HepG2 (cell line): ENCODE results near the gene ARHGEF6. TPM values are rescaled to one million over a fixed set of nuclear protein-coding genes. Genes with fewer than 3 reads are reported as not detected.

ENCODE experiments used
- ATAC-seq: fragments of 200-7000 bp; cut with Tn5 transposase; 3 replicates; pipeline ENCODE4 v1.9.1; 2020; ENCODE audit warnings: mild to moderate bottlenecking, moderate library complexity
- BruUV-seq: library from RNA; stranded (reverse); fragments of 400-500 nt; replicated peaks from 2 replicates; lab custom pipeline; 2021; lab: Mats Ljungman, UMichigan
- CTCF ChIA-PET: fragments of 300-600 bp; formaldehyde crosslinking; extraction: SDS; loops from one replicate; lab custom pipeline; 2021; ENCODE audit warnings: low total read pairs, inconsistent platforms, low intra/inter-chr PET ratio; lab: Yijun Ruan, JAX
- POLR2A ChIA-PET: fragments of 350-600 bp; sonication (Branson Sonifier 250); formaldehyde crosslinking; loops from one replicate; lab custom pipeline; 2020; ENCODE audit warnings: antibody characterized with exemption, inconsistent platforms; lab: Yijun Ruan, JAX
- DNase-seq: peaks from one replicate; pipeline ENCODE4 v3.0.0-alpha.2; 2015; ENCODE audit warnings: low spot score
- FAIRE-seq: peaks from 3 replicates; lab custom pipeline; 2011; peaks lifted over from hg19 to GRCh38; lab: Jason Lieb, UNC
- H2AFZ ChIP-seq: one replicate; pipeline ENCODE4 v1.6.1; 2011; ENCODE audit warnings: low read length, inconsistent platforms
- H3K27ac ChIP-seq: fragments of 300-600 bp; 3 replicates; pipeline ENCODE4 v1.8.0; 2011; ENCODE audit warnings: mixed run types, mild to moderate bottlenecking, mixed read lengths, low read length, inconsistent platforms; ENCODE audit not compliant: insufficient read depth; ENCODE audit errors: extremely low read length
- H3K27me3 ChIP-seq, 2 experiments: fragments of 200-600 bp in 1 of 2; 2 replicates in 1 of 2; 3 replicates in 1 of 2; pipeline versions ENCODE4 v1.6.0 to v1.8.0; 2011; ENCODE audit warnings: low read length in 2 of 2, mild to moderate bottlenecking in 2 of 2, moderate library complexity in 2 of 2, inconsistent platforms in 1 of 2; ENCODE audit not compliant: insufficient read depth in 2 of 2, control insufficient read depth in 1 of 2
- H3K36me3 ChIP-seq, 2 experiments: fragments of 200-600 bp in 1 of 2; replicated peaks in 1 of 2; 2 replicates in 1 of 2; 3 replicates in 1 of 2; pipeline versions ENCODE4 v1.5.1 to v1.8.0; 2011; ENCODE audit warnings: low read length in 2 of 2, inconsistent platforms in 1 of 2; ENCODE audit not compliant: insufficient read depth in 2 of 2, control insufficient read depth in 1 of 2
- H3K4me1 ChIP-seq: 2 replicates; pipeline ENCODE4 v1.5.1; 2012; ENCODE audit warnings: low read length, inconsistent platforms; ENCODE audit not compliant: insufficient read depth
- H3K4me2 ChIP-seq: 2 replicates; pipeline ENCODE4 v1.6.0; 2011; ENCODE audit warnings: low read depth, low read length, inconsistent platforms
- H3K4me3 ChIP-seq, 3 experiments: fragments of 200-600 bp in 1 of 3; sonication (generic), shearing (Covaris generic) in 1 of 3; replicated peaks in 1 of 3; 2 replicates each; pipeline ENCODE4 v1.5.1; 2011 to 2016; ENCODE audit warnings: low read length in 3 of 3, inconsistent platforms in 2 of 3, low read depth in 2 of 3, mild to moderate bottlenecking in 2 of 3, control low read depth in 1 of 3, mixed read lengths in 1 of 3; ENCODE audit not compliant: insufficient read depth in 1 of 3
- H3K79me2 ChIP-seq: one replicate; pipeline ENCODE4 v1.6.1; 2011; ENCODE audit warnings: low read length, inconsistent platforms; ENCODE audit not compliant: insufficient read depth
- H3K9ac ChIP-seq: 2 replicates; pipeline ENCODE4 v1.6.0; 2011; ENCODE audit warnings: mild to moderate bottlenecking, low read depth, low read length, inconsistent platforms; ENCODE audit not compliant: insufficient read depth
- H3K9me3 ChIP-seq: 2 replicates; pipeline ENCODE4 v1.5.1; 2012; ENCODE audit warnings: mild to moderate bottlenecking, low read length
- H4K20me1 ChIP-seq: 2 replicates; pipeline ENCODE4 v1.6.0; 2011; ENCODE audit warnings: inconsistent platforms, mild to moderate bottlenecking, low read length, moderate library complexity; ENCODE audit not compliant: insufficient read depth
- ADNP ChIP-seq: sonication (generic); formaldehyde crosslinking; IDR thresholded peaks from 2 replicates; pipeline ENCODE4 v1.4.0; 2020; ENCODE audit warnings: missing genetic modification reagents
- BCL6 ChIP-seq: IDR thresholded peaks from 2 replicates; pipeline ENCODE4 v1.6.1; 2016; ENCODE audit warnings: missing genetic modification reagents, missing compliant biosample characterization
- GTF2F1 ChIP-seq: fragments of 150-350 bp; IDR thresholded peaks from 2 replicates; pipeline ENCODE4 v1.6.1; 2014; ENCODE audit warnings: low read length
- IRX3 ChIP-seq: sonication (generic); formaldehyde crosslinking; IDR thresholded peaks from 2 replicates; pipeline ENCODE4 v1.8.1; 2023; ENCODE audit warnings: mild to moderate bottlenecking, low read depth, missing genetic modification reagents, borderline replicate concordance
- PAX8 ChIP-seq: sonication (generic); formaldehyde crosslinking; IDR thresholded peaks from 2 replicates; pipeline ENCODE4 v1.8.0; 2022; ENCODE audit warnings: mild to moderate bottlenecking, missing genetic modification reagents, borderline replicate concordance
- THYN1 ChIP-seq: sonication (generic); formaldehyde crosslinking; IDR thresholded peaks from 2 replicates; pipeline ENCODE4 v1.8.1; 2023; ENCODE audit warnings: low read depth, mild to moderate bottlenecking, moderate library complexity, missing genetic modification reagents, borderline replicate concordance
- ZFP41 ChIP-seq: sonication (generic); formaldehyde crosslinking; IDR thresholded peaks from 2 replicates; pipeline ENCODE4 v1.4.0; 2020; ENCODE audit warnings: mild to moderate bottlenecking, missing genetic modification reagents, borderline replicate concordance
- ZNF768 ChIP-seq: sonication (generic); formaldehyde crosslinking; IDR thresholded peaks from 2 replicates; pipeline ENCODE4 v1.4.0; 2020; ENCODE audit warnings: missing genetic modification reagents
- WGBS: methylation state at CpG from one replicate; pipeline ENCODE4 v1.1.6; 2017; ENCODE audit warnings: low lambda C conversion rate; 5-methylcytosine and 5-hydroxymethylcytosine counted together
- in situ Hi-C: cut with HindIII; loops from 2 replicates; pipeline ENCODE4 v1.10.0; 2017; ENCODE audit warnings: low pct_unique_long_range_greater_than_20kb; ENCODE audit not compliant: extremely low pct_ligation_motif_present
- intact Hi-C: fragments of 100-400 bp; cut with micrococcal nuclease; formaldehyde crosslinking; loops from one replicate; pipeline ENCODE4 v1.10.0; 2022; ENCODE audit not compliant: unreplicated experiment
- polyA plus RNA-seq, 8 experiments: library from polyadenylated mRNA; depleted of rRNA in 3 of 8; stranded (reverse) in 7 of 8; unstranded in 1 of 8; fragments of >200 nt; fragmentation: Illumina TruSeq in 4 of 8; extraction: Trizol in 4 of 8; gene quantifications; 2 replicates each; pipeline versions ENCODE4 v1.2.1 to v1.2.3, GENCODE V29; 2011 to 2016; ENCODE audit warnings: low read depth in 4 of 8, missing spikeins in 1 of 8, mixed read lengths in 1 of 8; ENCODE audit not compliant: insufficient read depth in 1 of 8
- total RNA-seq, 5 experiments: library from RNA; depleted of rRNA; stranded (reverse); fragments of >200 nt; fragmentation: Illumina TruSeq; extraction: Trizol; gene quantifications; 2 replicates each; pipeline ENCODE4 v1.2.3, GENCODE V29; 2016; ENCODE audit warnings: low read depth in 1 of 5
- TF ChIP-seq, protein P1 (sequence below): sonication (generic); formaldehyde crosslinking; IDR thresholded peaks from 2 replicates; pipeline ENCODE4 v1.9.0; 2021; ENCODE audit warnings: missing genetic modification reagents, borderline replicate concordance
- TF ChIP-seq, protein P2 (sequence below): sonication (generic); formaldehyde crosslinking; IDR thresholded peaks from 2 replicates; pipeline ENCODE4 v1.5.0; 2020; ENCODE audit warnings: missing genetic modification reagents
- TF ChIP-seq, protein P3 (sequence below): sonication (generic); formaldehyde crosslinking; IDR thresholded peaks from 2 replicates; pipeline ENCODE4 v1.4.0; 2020; ENCODE audit warnings: missing genetic modification reagents
- TF ChIP-seq, protein P4 (sequence below): sonication (generic); formaldehyde crosslinking; IDR thresholded peaks from 2 replicates; pipeline ENCODE4 v1.4.0; 2020; ENCODE audit warnings: low read depth, mild to moderate bottlenecking, missing genetic modification reagents

ARHGEF6 gene
- total and polyA plus RNA-seq, 2 of the 13 experiments (the other 11 are each of a cell fraction or from before 2014, with no cell fraction given) = 0.03 TPM; not detected in 1

DNA sequence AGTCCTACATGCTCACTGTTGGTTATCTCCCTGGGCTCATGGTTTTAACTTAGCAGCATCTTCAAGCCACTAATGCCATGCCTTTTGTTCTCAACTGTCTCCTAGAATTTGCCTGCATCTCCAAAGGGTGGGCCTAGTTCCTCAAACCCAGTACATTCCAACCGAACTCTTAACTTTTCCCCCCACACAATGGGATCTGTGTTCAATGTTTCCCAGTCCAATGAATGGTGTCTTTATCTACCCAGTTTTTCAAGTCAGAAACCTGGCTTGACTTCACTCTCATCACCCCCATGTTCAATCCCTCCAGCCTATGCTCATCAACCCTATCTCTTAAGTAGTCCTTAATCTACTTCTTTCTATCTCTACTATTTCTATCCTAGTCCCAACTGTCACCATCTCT is 119.8 kb downstream of the ARHGEF6 start (continued):
- TF ChIP-seq, protein P1, sequence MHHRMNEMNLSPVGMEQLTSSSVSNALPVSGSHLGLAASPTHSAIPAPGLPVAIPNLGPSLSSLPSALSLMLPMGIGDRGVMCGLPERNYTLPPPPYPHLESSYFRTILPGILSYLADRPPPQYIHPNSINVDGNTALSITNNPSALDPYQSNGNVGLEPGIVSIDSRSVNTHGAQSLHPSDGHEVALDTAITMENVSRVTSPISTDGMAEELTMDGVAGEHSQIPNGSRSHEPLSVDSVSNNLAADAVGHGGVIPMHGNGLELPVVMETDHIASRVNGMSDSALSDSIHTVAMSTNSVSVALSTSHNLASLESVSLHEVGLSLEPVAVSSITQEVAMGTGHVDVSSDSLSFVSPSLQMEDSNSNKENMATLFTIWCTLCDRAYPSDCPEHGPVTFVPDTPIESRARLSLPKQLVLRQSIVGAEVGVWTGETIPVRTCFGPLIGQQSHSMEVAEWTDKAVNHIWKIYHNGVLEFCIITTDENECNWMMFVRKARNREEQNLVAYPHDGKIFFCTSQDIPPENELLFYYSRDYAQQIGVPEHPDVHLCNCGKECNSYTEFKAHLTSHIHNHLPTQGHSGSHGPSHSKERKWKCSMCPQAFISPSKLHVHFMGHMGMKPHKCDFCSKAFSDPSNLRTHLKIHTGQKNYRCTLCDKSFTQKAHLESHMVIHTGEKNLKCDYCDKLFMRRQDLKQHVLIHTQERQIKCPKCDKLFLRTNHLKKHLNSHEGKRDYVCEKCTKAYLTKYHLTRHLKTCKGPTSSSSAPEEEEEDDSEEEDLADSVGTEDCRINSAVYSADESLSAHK (CRISPR knock-in tag) = no peak
- TF ChIP-seq PAX8 (CRISPR knock-in tag) (no peak), ADNP (no peak), IRX3 (CRISPR knock-in tag) (no peak)
- TF ChIP-seq, protein P2, sequence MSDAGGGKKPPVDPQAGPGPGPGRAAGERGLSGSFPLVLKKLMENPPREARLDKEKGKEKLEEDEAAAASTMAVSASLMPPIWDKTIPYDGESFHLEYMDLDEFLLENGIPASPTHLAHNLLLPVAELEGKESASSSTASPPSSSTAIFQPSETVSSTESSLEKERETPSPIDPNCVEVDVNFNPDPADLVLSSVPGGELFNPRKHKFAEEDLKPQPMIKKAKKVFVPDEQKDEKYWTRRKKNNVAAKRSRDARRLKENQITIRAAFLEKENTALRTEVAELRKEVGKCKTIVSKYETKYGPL (CRISPR knock-in tag) = no peak

DNA sequence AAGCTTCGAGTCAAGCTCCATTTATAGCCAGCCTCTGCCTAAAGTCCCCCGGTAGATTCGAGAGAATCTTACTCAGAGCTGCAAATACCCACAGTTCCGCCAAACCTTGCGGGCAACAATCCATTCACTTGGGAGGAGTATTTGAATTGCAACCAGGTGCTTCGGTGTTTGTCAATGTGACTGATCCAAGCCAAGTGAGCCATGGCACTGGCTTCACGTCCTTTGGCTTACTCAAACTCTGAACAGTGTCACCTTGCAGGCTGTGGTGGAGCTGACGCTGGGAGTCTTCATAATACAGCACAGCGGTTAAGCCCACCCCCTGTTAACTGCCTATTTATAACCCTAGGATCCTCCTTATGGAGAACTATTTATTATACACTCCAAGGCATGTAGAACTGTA is 121.6 kb downstream of the ARHGEF6 start:
- Histone ChIP-seq H3K9ac (no peak overlapping the region), H3K4me3 (no peak overlapping the region), H3K79me2 (no peaks in the 10 kb centered on the region), H3K4me2 (no peak overlapping the region), H3K9me3 (no peaks in the 10 kb centered on the region), H3K27me3 (no peaks in the 10 kb centered on the region; a peak in 1 of 5 replicates), H4K20me1 (no peaks in the 10 kb centered on the region), H3K27ac (no peak overlapping the region), H3K36me3 (no peaks in the 10 kb centered on the region), H2AFZ (no peak overlapping the region), H3K4me1 (no peaks in the 10 kb centered on the region)
- in situ Hi-C loops (no loop called here), intact Hi-C loops (no loop called here)
- BruUV-seq = no TSS peak
- FAIRE-seq (no peak), DNase-seq (no peak), ATAC-seq (no peak)
- ChIA-PET CTCF (no interaction called here), POLR2A (no interaction called here)
- no CpG with 5 or more reads among the region's 9 CpGs for WGBS
- TF ChIP-seq, protein P3, sequence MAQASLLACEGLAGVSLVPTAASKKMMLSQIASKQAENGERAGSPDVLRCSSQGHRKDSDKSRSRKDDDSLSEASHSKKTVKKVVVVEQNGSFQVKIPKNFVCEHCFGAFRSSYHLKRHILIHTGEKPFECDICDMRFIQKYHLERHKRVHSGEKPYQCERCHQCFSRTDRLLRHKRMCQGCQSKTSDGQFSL (CRISPR knock-in tag) = no peak
- no peak for TF ChIP-seq ZNF768
- TF ChIP-seq, protein P4, sequence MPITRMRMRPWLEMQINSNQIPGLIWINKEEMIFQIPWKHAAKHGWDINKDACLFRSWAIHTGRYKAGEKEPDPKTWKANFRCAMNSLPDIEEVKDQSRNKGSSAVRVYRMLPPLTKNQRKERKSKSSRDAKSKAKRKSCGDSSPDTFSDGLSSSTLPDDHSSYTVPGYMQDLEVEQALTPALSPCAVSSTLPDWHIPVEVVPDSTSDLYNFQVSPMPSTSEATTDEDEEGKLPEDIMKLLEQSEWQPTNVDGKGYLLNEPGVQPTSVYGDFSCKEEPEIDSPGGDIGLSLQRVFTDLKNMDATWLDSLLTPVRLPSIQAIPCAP (CRISPR knock-in tag) = no peak
- no peak for TF ChIP-seq THYN1 (CRISPR knock-in tag)
- TF ChIP-seq BCL6 = no peak
- TF ChIP-seq GTF2F1 = no peak
- no peak for TF ChIP-seq ZFP41
